DND-41 (cell line): ENCODE results near the gene KDM6A.
"Not testable (repeated sequence)": the region's sequence is repeated elsewhere in the genome, so short reads cannot be mapped to it uniquely, and the experiment has no call there.

Experiments used
- ATAC-seq: fragments of 200-7000 bp; cut with Tn5 transposase; 3 replicates; pipeline ENCODE4 v1.9.1; 2021; ENCODE audit warnings: low read depth; ENCODE audit not compliant: insufficient read depth
- DNase-seq: peaks from one replicate; pipeline ENCODE4 v3.0.0-alpha.2; 2020
- H2AFZ ChIP-seq: 2 replicates; pipeline ENCODE4 v1.6.0; 2012; ENCODE audit warnings: low read depth, low read length
- H3K27ac ChIP-seq: 2 replicates; pipeline ENCODE4 v1.5.1; 2012; ENCODE audit warnings: low read length, inconsistent platforms
- H3K27me3 ChIP-seq: fragments of 200-600 bp; sonication (generic); 2 replicates; pipeline ENCODE4 v1.6.0; 2012; ENCODE audit warnings: low read length, mild to moderate bottlenecking, inconsistent platforms; ENCODE audit not compliant: insufficient read depth, poor library complexity
- H3K36me3 ChIP-seq: 2 replicates; pipeline ENCODE4 v1.5.1; 2012; ENCODE audit warnings: low read length, inconsistent platforms; ENCODE audit not compliant: insufficient read depth
- H3K4me1 ChIP-seq: 2 replicates; pipeline ENCODE4 v1.5.1; 2012; ENCODE audit warnings: mild to moderate bottlenecking, low read length; ENCODE audit not compliant: insufficient read depth
- H3K4me2 ChIP-seq: 2 replicates; pipeline ENCODE4 v1.6.0; 2012; ENCODE audit warnings: mild to moderate bottlenecking, moderate library complexity, low read length, inconsistent platforms; ENCODE audit not compliant: insufficient read depth
- H3K4me3 ChIP-seq, 2 experiments: fragments of 200-600 bp in 1 of 2; shearing (Covaris generic) in 1 of 2; 2 replicates each; pipeline ENCODE4 v1.5.1; 2012 to 2016; ENCODE audit warnings: inconsistent platforms in 2 of 2, low read length in 2 of 2, mild to moderate bottlenecking in 2 of 2, low read depth in 1 of 2, moderate library complexity in 1 of 2
- H3K79me2 ChIP-seq: 2 replicates; pipeline ENCODE4 v1.6.0; 2012; ENCODE audit warnings: low read length, inconsistent platforms; ENCODE audit not compliant: insufficient read depth
- H3K9ac ChIP-seq: 2 replicates; pipeline ENCODE4 v1.6.0; 2012; ENCODE audit warnings: low read depth, mild to moderate bottlenecking, inconsistent platforms, low read length, moderate library complexity
- H3K9me3 ChIP-seq: 2 replicates; pipeline ENCODE4 v1.5.1; 2012; ENCODE audit warnings: low read length, moderate library complexity, mild to moderate bottlenecking, inconsistent platforms; ENCODE audit not compliant: insufficient read depth, severe bottlenecking
- H4K20me1 ChIP-seq: 2 replicates; pipeline ENCODE4 v1.6.0; 2012; ENCODE audit warnings: low read length; ENCODE audit not compliant: insufficient read depth
- EZH2 ChIP-seq: IDR thresholded peaks from 3 replicates; pipeline ENCODE4 v1.6.1; 2012; ENCODE audit warnings: borderline replicate concordance, low read depth, mild to moderate bottlenecking, moderate library complexity, low read length, inconsistent platforms; ENCODE audit not compliant: severe bottlenecking
- TF ChIP-seq, protein P1 (sequence below): IDR thresholded peaks from 2 replicates; pipeline ENCODE4 v1.5.1; 2012; ENCODE audit warnings: borderline replicate concordance, low read length, moderate library complexity, mild to moderate bottlenecking; ENCODE audit not compliant: poor library complexity, severe bottlenecking; ENCODE audit errors: extremely low read depth

The KDM6A gene

DNA sequence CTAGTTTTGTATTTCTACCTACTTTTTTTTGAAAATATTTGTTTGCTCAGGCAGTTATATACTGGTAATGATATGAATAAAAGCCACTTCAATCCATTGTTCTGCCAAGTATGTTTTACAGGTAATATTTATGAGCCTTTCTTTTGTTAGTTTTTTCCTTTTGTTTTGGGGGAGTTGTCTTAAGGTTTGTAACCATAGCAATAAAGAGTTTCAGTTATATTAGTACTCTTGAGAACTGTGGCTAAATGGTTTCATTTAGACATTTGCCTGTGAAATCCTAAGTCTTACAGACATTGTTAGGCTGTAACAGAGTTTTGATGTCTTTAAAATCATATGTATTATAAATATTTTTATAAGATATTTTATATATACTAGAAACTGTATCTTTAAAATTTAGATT is 177.6 kb downstream of the KDM6A start:
- Histone ChIP-seq H3K79me2 (peaks cover 14% of the 10 kb centered on the region; the same call in 1 of the 2 replicates), H3K4me2 (no peak overlapping the region), H3K36me3 (peaks cover 4% of the 10 kb centered on the region; the same call in 1 of the 2 replicates), H3K4me3 (no peak overlapping the region), H3K9ac (no peak overlapping the region), H3K27me3 (no peaks in the 10 kb centered on the region), H4K20me1 (no peaks in the 10 kb centered on the region), H3K27ac (no peak overlapping the region), H2AFZ (no peak overlapping the region), H3K4me1 (no peaks in the 10 kb centered on the region), H3K9me3 (no peaks in the 10 kb centered on the region)
- no peak for ATAC-seq
- DNase-seq, result no peak
- TF ChIP-seq, protein P1, sequence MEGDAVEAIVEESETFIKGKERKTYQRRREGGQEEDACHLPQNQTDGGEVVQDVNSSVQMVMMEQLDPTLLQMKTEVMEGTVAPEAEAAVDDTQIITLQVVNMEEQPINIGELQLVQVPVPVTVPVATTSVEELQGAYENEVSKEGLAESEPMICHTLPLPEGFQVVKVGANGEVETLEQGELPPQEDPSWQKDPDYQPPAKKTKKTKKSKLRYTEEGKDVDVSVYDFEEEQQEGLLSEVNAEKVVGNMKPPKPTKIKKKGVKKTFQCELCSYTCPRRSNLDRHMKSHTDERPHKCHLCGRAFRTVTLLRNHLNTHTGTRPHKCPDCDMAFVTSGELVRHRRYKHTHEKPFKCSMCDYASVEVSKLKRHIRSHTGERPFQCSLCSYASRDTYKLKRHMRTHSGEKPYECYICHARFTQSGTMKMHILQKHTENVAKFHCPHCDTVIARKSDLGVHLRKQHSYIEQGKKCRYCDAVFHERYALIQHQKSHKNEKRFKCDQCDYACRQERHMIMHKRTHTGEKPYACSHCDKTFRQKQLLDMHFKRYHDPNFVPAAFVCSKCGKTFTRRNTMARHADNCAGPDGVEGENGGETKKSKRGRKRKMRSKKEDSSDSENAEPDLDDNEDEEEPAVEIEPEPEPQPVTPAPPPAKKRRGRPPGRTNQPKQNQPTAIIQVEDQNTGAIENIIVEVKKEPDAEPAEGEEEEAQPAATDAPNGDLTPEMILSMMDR, result no peak
- TF ChIP-seq EZH2, result no peak

DNA sequence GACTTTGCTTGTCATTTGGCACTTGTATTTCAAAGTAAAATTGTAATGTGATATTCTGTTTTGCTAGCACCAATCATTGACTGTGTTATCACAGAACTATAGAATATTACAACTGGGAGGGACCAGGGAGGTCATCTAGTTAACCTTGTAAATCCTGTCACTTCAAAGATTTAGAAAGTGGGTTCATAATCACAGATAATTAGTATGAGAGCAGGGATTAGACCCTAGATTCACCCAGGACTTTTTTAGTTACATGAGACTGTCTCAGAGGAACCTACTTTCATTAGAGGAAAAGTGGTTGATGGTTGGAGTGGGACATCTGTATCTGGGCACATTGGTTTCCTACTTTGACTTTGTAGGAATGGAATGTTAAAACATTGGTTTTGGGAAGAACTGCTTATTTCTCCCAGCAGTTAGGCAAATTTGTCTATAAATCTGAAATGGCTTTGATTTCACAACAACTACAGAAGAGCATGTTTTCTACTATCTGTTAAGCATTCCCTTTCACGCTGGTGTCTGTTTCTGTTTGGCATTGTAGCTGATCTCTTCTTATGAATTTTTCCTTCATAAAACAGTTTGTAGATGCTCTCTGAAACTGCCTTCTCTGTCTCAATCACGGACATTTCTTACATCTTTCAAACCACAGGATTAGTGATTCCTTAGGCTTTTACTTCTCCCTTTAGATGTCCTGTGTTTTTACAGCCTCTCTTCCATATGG is 183.6 kb downstream of the KDM6A start:
- Histone ChIP-seq H4K20me1 (no peaks in the 10 kb centered on the region), H3K79me2 (peaks cover 6% of the 10 kb centered on the region; the same call in 1 of the 2 replicates), H3K4me3 (no peak overlapping the region), H3K4me2 (no peak overlapping the region), H3K27me3 (no peaks in the 10 kb centered on the region), H3K36me3 (peaks cover 15% of the 10 kb centered on the region), H3K9ac (no peak overlapping the region), H3K27ac (no peak overlapping the region), H3K4me1 (no peaks in the 10 kb centered on the region), H3K9me3 (no peaks in the 10 kb centered on the region), H2AFZ (no peak overlapping the region)
- TF ChIP-seq EZH2, result no peak
- TF ChIP-seq, protein P1, result no peak
- ATAC-seq (no peak), DNase-seq (no peak)

DNA sequence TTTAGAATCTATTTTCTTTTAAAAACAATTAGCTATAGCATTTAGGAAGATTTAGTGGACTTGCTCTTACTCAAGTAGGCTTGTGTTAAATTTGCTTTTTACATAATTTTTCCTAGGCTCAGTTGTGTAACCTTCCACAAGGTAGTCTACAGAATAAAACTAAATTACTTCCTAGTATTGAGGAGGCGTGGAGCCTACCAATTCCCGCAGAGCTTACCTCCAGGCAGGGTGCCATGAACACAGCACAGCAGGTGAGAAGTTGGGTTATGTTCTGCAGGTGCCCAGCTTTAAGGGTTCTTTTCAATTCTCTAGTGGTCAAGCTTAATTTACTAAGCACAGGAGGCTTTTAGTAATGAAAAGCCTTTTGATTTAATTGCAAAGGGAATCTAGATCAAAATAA is 186.9 kb downstream of the KDM6A start:
- H4K20me1 ChIP-seq, DNase-seq, H3K4me1 ChIP-seq, H2AFZ ChIP-seq, H3K4me2 ChIP-seq, H3K4me3 ChIP-seq, H3K9me3 ChIP-seq, H3K27ac ChIP-seq, H3K27me3 ChIP-seq, H3K79me2 ChIP-seq, ATAC-seq, H3K9ac ChIP-seq: not testable (repeated sequence)
- H3K36me3 ChIP-seq, result peaks cover 31% of the 10 kb centered on the region

DNA sequence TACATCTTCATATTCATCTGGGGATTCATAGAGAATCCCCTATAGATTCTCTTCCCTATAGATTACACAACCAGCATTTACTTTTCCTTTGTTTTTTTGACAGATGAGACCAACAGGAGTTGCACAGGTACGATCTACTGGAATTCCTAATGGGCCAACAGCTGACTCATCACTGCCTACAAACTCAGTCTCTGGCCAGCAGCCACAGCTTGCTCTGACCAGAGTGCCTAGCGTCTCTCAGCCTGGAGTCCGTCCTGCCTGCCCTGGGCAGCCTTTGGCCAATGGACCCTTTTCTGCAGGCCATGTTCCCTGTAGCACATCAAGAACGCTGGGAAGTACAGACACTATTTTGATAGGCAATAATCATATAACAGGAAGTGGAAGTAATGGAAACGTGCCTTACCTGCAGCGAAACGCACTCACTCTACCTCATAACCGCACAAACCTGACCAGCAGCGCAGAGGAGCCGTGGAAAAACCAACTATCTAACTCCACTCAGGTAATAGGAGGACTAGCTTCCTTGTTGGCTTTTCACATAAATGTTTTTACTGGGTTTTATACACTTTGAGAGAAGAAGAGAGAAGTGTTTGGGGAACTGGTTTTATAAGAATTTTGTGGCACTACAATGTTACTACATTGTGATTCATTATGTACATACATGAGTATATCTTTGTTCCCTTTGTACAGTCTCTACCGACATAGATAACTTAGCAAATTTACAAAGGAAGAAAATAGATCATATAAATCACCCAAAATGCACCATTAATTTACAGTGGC is 190.5 kb downstream of the KDM6A start:
- no peaks in the 10 kb centered on the region for H4K20me1 ChIP-seq

More for the DNA sequence above, 190.5 kb downstream of the KDM6A start:
- no peak for DNase-seq
- Histone ChIP-seq H3K9ac (no peak overlapping the region), H3K79me2 (no peaks in the 10 kb centered on the region), H3K4me1 (no peaks in the 10 kb centered on the region), H3K4me3 (no peak overlapping the region), H2AFZ (no peak overlapping the region), H3K4me2 (no peak overlapping the region), H3K27ac (no peak overlapping the region), H3K9me3 (no peaks in the 10 kb centered on the region), H3K36me3 (peaks cover 40% of the 10 kb centered on the region), H3K27me3 (no peaks in the 10 kb centered on the region)
- no peak for TF ChIP-seq EZH2
- TF ChIP-seq, protein P1, result no peak
- ATAC-seq, result no peak
